ENCODE results near the gene PRRT4.

The PRRT4 gene

GRCh38 chr7:128361411-128362379 is at the start of gene PRRT4:
PRRT4 (minus strand) TSS chr7:128361690.
- Histone ChIP-seq H3K4me3 (replicated peaks; ENCODE audit: low read depth, low read length) (peak within 1 kb of the TSS; percentile 46), H3K27me3 (replicated peaks; ENCODE audit: control insufficient read depth, insufficient read depth, low read length) (no peaks in the 10 kb centered on the region; the same call in 1 of the 2 replicates), H3K36me3 (ENCODE audit: control insufficient read depth, insufficient read depth, low read length) (no peaks in the 10 kb centered on the region)
- TF ChIP-seq, protein P1, sequence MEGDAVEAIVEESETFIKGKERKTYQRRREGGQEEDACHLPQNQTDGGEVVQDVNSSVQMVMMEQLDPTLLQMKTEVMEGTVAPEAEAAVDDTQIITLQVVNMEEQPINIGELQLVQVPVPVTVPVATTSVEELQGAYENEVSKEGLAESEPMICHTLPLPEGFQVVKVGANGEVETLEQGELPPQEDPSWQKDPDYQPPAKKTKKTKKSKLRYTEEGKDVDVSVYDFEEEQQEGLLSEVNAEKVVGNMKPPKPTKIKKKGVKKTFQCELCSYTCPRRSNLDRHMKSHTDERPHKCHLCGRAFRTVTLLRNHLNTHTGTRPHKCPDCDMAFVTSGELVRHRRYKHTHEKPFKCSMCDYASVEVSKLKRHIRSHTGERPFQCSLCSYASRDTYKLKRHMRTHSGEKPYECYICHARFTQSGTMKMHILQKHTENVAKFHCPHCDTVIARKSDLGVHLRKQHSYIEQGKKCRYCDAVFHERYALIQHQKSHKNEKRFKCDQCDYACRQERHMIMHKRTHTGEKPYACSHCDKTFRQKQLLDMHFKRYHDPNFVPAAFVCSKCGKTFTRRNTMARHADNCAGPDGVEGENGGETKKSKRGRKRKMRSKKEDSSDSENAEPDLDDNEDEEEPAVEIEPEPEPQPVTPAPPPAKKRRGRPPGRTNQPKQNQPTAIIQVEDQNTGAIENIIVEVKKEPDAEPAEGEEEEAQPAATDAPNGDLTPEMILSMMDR (IDR thresholded peaks at IDR 0.05; ENCODE audit: insufficient read depth, low read length, poor library complexity, severe bottlenecking) = no peak
- no peak for DNase-seq (ENCODE audit: extremely low read depth, insufficient read length)

DNA sequence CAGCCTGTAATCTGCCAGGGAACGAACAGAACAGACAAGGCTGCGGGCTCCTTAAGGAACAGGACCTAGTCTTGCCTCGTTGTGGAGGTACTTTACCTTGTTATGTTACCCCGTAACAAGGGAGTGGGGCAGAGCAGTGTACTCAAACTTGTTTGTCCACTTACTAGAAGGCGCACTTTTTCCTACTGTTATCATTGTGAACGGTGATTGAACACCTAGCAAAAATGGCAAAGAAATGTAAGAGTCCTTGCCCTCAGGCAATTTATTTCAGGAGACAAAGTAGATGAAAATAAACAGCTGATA is 48.9 kb upstream of the PRRT4 start:
- H3K4me3 ChIP-seq (replicated peaks; ENCODE audit: low read depth, low read length) = peak overlapping the region; percentile 61
- H3K36me3 ChIP-seq (ENCODE audit: control insufficient read depth, insufficient read depth, low read length) = no peaks in the 10 kb centered on the region
- DNase-seq (ENCODE audit: extremely low read depth, insufficient read length) = no peak
- no peaks in the 10 kb centered on the region; the same call in 1 of the 2 replicates for H3K27me3 ChIP-seq (replicated peaks; ENCODE audit: control insufficient read depth, insufficient read depth, low read length)
- TF ChIP-seq, protein P1 (IDR thresholded peaks at IDR 0.05; ENCODE audit: insufficient read depth, low read length, poor library complexity, severe bottlenecking) = no peak

- TF ChIP-seq, protein P1 (IDR thresholded peaks at IDR 0.05; ENCODE audit: insufficient read depth, low read length, poor library complexity, severe bottlenecking) = no peak
- Histone ChIP-seq H3K4me3 (replicated peaks; ENCODE audit: low read depth, low read length) (peak within 1 kb of the TSS; percentile 61), H3K36me3 (ENCODE audit: control insufficient read depth, insufficient read depth, low read length) (no peaks in the 10 kb centered on the region), H3K27me3 (replicated peaks; ENCODE audit: control insufficient read depth, insufficient read depth, low read length) (no peaks in the 10 kb centered on the region; the same call in 1 of the 2 replicates)
- DNase-seq (ENCODE audit: extremely low read depth, insufficient read length) = peak; percentile 83
These were observed 48.3 kb upstream of the PRRT4 start, which contains the start of gene IMPDH1 for GRCh38 chr7:128409596-128410450. IMPDH1 (minus strand) TSS chr7:128409982; CDS start chr7:128409901, 81 bp downstream.

DNA sequence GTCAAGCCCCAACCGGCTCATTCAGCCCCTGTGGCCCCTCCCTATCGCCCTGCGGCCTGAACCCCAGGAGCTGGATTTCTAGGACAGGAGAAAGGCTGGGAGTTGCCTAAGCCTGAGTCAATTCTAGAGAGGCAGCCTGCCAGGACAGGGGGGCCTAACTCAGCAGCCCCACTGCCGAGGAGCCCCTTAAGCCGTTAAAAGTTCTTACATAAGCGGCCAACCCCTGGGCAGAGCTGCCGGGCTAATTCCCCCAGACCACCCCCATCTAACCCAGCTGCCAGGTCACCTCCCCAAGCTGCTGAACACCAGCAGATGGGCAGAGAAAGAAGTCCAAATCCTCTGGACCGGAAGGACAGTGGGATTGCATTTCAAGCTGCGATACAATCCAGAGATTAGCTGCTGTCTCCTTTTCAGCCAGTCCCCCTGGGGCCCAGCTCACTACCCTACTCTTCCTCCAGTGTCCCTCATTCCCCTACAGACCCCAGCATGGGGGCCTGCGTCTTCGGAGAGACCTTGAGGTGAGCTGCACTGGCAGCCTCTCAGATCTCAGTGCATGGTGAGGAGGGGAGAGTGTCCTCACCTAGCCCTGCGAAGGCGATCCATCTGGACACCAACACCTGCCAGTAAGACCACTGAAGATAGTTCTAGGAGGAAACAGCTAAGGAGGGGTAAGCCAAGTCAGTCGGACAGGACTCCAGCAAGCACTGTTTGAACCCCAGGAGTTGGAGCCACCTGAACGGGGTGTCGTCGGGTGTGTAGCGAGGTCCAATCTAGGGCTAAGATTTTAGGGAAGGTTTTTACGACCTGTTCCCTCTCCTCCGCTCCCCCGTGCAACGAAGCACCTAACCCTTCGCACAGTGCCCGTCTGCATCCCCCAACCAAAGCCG is 47.5 kb upstream of the PRRT4 start:
- no peaks in the 10 kb centered on the region; the same call in 1 of the 2 replicates for H3K27me3 ChIP-seq (replicated peaks; ENCODE audit: control insufficient read depth, insufficient read depth, low read length)
- peak overlapping the region; percentile 61 for H3K4me3 ChIP-seq (replicated peaks; ENCODE audit: low read depth, low read length)
- DNase-seq (ENCODE audit: extremely low read depth, insufficient read length) = no peak
- no peaks in the 10 kb centered on the region for H3K36me3 ChIP-seq (ENCODE audit: control insufficient read depth, insufficient read depth, low read length)
- TF ChIP-seq, protein P1 (IDR thresholded peaks at IDR 0.05; ENCODE audit: insufficient read depth, low read length, poor library complexity, severe bottlenecking) = no peak

Measured in GM06990 (cell line).